22Rv1 (cell line): ENCODE results near the gene PAQR5.
A peak's percentile ranks its signal among the peaks of the same experiment; 100 is the strongest.

Source experiments
- H3K27ac ChIP-seq: fragments of 450-650 bp; 2 replicates; pipeline ENCODE4 v1.5.1; 2017
- ZFX ChIP-seq: fragments of 450-650 bp; IDR thresholded peaks from 2 replicates; pipeline ENCODE4 v1.6.1; 2017; ENCODE audit warnings: antibody characterized with exemption, borderline replicate concordance
- TF ChIP-seq, protein P1 (sequence below): fragments of 450-650 bp; IDR thresholded peaks from 2 replicates; pipeline ENCODE4 v1.5.1; 2017; ENCODE audit warnings: mild to moderate bottlenecking

Gene PAQR5

DNA sequence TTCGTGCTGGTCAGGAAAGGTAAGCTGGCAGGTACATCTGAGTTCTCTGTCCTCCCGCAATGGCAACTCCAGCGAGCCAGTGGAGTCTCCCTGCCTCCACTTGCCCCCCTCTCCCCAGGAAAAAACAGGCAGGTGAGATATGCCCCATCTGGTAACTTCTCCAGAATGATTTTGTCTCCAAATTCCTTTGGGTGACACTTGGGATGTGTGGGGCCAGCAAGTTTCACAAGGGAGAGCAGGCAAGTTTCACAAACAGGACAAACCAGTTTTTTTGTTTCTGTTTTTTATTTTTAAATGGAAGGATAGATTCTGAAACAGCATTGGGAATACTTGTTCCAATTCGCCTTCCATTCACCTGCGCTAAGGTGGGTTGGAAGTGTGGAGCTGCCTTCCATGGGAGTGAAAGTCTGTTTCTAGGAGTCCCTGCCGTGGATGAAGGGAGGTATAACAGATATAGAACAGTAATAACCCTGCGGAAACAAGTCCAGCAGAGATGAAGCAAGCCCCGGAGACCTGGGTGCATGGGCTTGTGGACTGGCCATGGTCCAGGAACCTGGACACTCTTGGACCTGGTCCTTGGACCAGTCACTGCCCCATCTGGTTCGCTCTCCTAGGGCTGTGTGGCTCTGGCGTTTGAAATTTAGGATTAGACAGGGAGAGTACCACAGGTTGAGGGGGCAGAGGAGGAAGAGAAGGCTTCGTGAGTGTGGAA, 92.5 kb downstream of the PAQR5 start:
- TF ChIP-seq, protein P1, sequence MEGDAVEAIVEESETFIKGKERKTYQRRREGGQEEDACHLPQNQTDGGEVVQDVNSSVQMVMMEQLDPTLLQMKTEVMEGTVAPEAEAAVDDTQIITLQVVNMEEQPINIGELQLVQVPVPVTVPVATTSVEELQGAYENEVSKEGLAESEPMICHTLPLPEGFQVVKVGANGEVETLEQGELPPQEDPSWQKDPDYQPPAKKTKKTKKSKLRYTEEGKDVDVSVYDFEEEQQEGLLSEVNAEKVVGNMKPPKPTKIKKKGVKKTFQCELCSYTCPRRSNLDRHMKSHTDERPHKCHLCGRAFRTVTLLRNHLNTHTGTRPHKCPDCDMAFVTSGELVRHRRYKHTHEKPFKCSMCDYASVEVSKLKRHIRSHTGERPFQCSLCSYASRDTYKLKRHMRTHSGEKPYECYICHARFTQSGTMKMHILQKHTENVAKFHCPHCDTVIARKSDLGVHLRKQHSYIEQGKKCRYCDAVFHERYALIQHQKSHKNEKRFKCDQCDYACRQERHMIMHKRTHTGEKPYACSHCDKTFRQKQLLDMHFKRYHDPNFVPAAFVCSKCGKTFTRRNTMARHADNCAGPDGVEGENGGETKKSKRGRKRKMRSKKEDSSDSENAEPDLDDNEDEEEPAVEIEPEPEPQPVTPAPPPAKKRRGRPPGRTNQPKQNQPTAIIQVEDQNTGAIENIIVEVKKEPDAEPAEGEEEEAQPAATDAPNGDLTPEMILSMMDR, result no peak
- no peak for TF ChIP-seq ZFX
- H3K27ac ChIP-seq, result peak overlapping the region; percentile 67

DNA sequence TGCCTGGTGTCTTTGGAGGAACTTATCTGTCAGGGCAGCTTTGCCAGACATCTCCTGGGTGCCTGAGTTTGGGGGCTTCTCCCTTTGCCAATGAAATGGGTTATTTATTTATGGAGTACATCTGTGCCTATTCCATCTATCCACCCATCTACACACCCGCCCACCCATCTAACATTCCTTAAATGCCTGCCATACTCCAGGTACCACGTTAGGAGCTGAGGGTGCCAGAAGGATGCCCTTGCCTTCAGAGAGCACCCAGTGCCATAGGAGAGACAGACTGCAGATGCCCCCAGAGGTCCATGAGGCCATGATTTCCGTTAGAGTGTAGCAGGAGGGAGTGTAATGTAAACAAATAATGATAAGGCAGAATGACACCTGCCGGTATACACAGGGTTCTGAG, 93.6 kb downstream of the PAQR5 start:
- TF ChIP-seq, protein P1, result no peak
- no peak for TF ChIP-seq ZFX
- H3K27ac ChIP-seq, result no peak overlapping the region

DNA sequence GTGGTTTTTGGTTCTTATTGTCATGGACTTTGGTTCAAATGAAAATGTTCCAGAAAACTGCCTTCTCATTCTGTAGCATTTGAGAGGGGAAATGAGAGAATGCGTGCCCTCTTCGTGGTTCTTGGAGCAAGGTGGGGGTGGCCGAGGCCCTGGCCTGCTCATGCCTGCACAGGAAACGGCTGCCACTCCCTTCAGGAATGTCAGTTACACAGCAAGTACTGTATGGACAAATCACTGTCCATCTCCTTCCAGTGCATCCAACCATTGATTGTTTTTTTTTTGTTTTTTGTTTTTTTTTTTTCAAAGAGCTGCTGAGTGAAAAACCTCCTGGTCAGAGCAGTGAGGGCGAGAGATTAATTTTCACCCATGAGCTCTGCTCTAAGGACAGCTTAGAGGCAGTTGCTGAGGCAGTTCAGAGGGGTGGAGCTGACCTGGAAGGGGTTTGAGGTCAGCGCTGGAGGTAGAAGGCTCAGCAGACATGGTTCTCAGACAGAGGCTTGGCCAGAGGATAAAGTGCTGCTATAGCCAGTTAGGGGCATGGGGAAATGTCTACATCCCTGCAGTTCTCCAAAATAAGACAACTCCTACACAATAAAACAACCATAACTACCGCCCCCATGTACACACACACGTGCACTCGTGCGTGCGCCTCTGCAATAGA, 95.2 kb downstream of the PAQR5 start:
- H3K27ac ChIP-seq, result no peak overlapping the region
- TF ChIP-seq ZFX, result no peak
- TF ChIP-seq, protein P1, result no peak

DNA sequence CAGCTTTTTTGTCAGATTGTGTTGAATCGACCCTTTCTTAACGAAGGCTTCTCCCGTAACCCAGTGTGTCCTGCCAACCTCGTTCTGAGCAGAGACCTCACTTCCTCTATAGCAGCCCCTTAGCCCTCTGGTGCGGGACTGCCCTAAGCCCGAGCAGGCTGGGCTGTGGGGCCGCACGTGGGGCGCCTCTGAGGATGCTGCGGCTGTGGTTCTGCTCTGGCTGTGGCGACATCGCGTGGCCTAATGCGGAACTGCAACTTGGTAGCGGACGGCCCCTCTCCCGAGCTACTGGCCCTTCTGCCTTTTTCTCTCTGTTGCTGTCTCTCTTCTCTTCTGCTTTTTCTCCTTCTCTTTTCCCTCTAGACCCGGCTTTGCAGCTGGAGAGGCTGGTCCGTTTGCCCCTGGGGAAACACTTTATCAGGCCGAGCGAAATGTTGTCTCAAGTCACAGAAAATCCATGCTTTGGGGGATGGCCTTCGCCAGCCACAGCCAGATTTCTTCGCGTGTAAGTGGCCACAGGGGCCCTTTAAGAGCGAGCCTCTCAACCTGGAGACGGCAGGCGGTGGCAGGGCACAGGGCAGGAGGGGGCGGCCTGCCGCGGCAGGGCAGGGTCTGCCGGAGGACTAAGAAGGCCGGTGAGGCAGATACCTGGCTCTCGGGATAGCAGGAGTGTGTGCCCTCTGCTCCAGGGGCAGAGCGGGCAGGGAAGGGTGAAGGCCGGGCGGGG, 96.0 kb downstream of the PAQR5 start:
- H3K27ac ChIP-seq, result no peak overlapping the region
- TF ChIP-seq, protein P1, result peak; percentile 97
- TF ChIP-seq ZFX, result no peak

DNA sequence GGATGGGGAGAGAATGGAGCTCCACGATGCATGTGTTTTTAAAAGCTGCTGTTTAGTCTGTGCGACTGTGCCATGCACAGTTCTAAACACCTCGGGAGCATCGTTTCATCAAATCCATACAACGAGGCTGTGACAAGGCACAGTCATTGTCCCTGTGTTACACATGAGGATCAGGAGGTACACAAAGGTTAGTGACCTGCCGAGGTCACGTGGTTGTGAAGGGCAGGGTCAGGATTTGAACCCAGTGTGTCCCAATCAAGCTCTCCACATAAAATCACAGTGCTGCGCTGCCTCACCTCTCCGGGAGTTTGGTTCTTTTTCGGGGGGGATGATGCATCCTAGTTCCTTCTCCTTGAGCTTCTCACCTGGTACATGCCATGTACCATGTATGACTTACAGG, 96.7 kb downstream of the PAQR5 start:
- no peak for TF ChIP-seq ZFX
- TF ChIP-seq, protein P1, result no peak
- H3K27ac ChIP-seq, result no peak overlapping the region

DNA sequence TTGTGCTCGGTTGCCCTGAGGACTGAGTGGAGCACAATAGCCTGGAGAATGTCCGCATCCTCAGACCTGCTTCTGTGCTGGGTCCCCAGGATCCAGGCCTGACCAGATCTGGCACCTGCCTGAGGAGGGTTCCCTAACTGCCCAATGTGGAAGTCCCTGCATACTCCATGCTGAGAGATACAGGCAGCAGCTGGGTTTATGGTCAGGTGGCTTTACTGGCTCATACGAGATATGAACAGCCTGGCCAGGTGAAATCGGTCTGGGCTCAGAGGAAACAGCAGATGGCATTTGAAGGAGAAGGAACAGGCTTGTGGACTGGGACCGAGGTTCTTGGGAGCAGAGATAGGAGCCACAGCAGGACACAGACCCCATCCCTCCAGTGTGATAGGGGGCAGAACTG, 97.3 kb downstream of the PAQR5 start:
- TF ChIP-seq, protein P1, result no peak
- TF ChIP-seq ZFX, result no peak
- H3K27ac ChIP-seq, result no peak overlapping the region

DNA sequence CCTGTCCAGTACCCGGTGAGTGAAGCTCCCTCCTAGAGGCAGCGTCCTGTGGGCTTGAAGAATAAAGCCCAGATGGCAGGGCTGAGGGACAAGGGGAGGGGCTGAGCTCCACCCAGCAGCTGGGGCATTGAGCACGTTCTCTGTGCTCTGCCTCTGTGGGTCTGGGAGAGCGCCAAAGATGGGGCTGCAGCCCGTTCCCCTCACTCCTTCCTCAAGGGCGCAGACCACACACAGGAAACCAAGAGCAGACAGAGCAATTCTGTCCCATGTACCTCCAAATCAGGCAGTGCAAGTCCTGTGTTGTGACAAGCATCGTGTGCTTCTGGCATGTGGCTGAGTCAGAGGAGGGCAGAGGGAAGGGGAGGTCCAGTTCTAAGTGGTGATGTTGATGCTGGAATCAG, 99.8 kb downstream of the PAQR5 start:
- H3K27ac ChIP-seq, result no peak overlapping the region
- TF ChIP-seq, protein P1, result no peak
- TF ChIP-seq ZFX, result no peak
